GM12892 (cell line): ENCODE data around the gene PRSS33.

Experiments
- POLR2A ChIP-seq: IDR thresholded peaks from 2 replicates; pipeline ENCODE4 v1.6.1; 2011; ENCODE audit warnings: low read depth, low read length, control low read depth
- POLR2AphosphoS5 ChIP-seq: IDR thresholded peaks from 2 replicates; pipeline ENCODE4 v1.6.1; 2011; ENCODE audit warnings: low read depth, low read length, control low read depth
- TAF1 ChIP-seq: IDR thresholded peaks from 2 replicates; pipeline ENCODE4 v1.6.1; 2011; ENCODE audit warnings: low read depth, mild to moderate bottlenecking, control low read depth, low read length, borderline replicate concordance

DNA sequence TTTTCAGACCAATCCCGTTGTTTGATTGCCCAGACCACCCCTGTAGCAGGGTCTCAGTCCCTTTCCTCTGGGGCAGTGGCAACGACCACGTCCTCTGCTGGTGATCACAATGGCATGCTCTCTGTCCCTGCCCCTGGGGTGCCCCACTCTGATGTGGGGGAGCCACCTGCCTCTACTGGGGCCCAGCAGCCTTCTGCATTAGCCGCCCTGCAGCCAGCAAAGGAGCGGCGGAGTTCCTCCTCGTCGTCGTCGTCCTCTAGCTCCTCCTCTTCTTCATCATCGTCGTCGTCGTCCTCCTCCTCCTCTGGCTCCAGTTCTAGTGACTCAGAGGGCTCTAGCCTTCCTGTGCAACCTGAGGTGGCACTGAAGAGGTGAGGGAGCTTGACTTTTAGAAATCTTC, 19.5 kb downstream of the PRSS33 start:
- TF ChIP-seq POLR2A (0 out of 2 replicates have a peak, but pooled peaks have one; percentile 7), TAF1 (no peak), POLR2AphosphoS5 (peak; percentile 29; the same call in 1 of the 2 replicates)
